HUES48 (cell line): ENCODE results near the gene B3GNT7.

Source experiments
- H3K27ac ChIP-seq: one replicate; pipeline ENCODE4 v1.7.0; 2013; ENCODE audit warnings: low read depth, low read length, inconsistent platforms
- H3K27me3 ChIP-seq: 2 replicates; pipeline ENCODE4 v1.6.1; 2013; ENCODE audit warnings: mild to moderate bottlenecking, low read length; ENCODE audit not compliant: control insufficient read depth, insufficient read depth
- H3K36me3 ChIP-seq: 2 replicates; pipeline ENCODE4 v1.6.1; 2013; ENCODE audit warnings: low read length; ENCODE audit not compliant: control insufficient read depth, insufficient read depth
- H3K4me1 ChIP-seq: 2 replicates; pipeline ENCODE4 v1.6.1; 2013; ENCODE audit warnings: mild to moderate bottlenecking, low read length; ENCODE audit not compliant: control insufficient read depth, insufficient read depth
- H3K4me3 ChIP-seq: 2 replicates; pipeline ENCODE4 v1.5.1; 2013; ENCODE audit warnings: mild to moderate bottlenecking, low read depth, low read length
- H3K9ac ChIP-seq: 2 replicates; pipeline ENCODE4 v1.6.1; 2013; ENCODE audit warnings: mild to moderate bottlenecking, low read depth, low read length, moderate library complexity
- H3K9me3 ChIP-seq: 2 replicates; pipeline ENCODE4 v1.6.1; 2013; ENCODE audit warnings: low read length; ENCODE audit not compliant: control insufficient read depth, insufficient read depth

Gene B3GNT7

GRCh38 chr2:231431606-231432005 lies 36.1 kb downstream of the B3GNT7 start:
- Histone ChIP-seq H3K27ac (no peak overlapping the region), H3K27me3 (no peaks in the 10 kb centered on the region), H3K4me1 (no peaks in the 10 kb centered on the region), H3K4me3 (no peak overlapping the region), H3K36me3 (no peaks in the 10 kb centered on the region), H3K9me3 (peaks cover 4% of the 10 kb centered on the region; the same call in 1 of the 2 replicates), H3K9ac (no peak overlapping the region)

- Histone ChIP-seq H3K4me1 (no peaks in the 10 kb centered on the region), H3K9ac (no peak overlapping the region), H3K27ac (no peak overlapping the region), H3K36me3 (no peaks in the 10 kb centered on the region), H3K27me3 (no peaks in the 10 kb centered on the region), H3K4me3 (no peak overlapping the region), H3K9me3 (peaks cover 4% of the 10 kb centered on the region; the same call in 1 of the 2 replicates)
Measured at GRCh38 chr2:231433990-231434389, 38.5 kb downstream of the B3GNT7 start.

- Histone ChIP-seq H3K27ac (no peak overlapping the region), H3K4me3 (no peak overlapping the region), H3K9ac (no peak overlapping the region), H3K4me1 (no peaks in the 10 kb centered on the region), H3K36me3 (no peaks in the 10 kb centered on the region), H3K27me3 (no peaks in the 10 kb centered on the region), H3K9me3 (no peaks in the 10 kb centered on the region)
Measured at GRCh38 chr2:231436957-231437356, 41.4 kb downstream of the B3GNT7 start.

- H3K4me1 ChIP-seq: no peaks in the 10 kb centered on the region
- H3K9me3 ChIP-seq: no peaks in the 10 kb centered on the region
- H3K27me3 ChIP-seq: no peaks in the 10 kb centered on the region
- H3K36me3 ChIP-seq: peaks cover 20% of the 10 kb centered on the region
- H3K9ac ChIP-seq: no peak overlapping the region
- H3K27ac ChIP-seq: no peak overlapping the region
- no peak overlapping the region for H3K4me3 ChIP-seq
Measured at GRCh38 chr2:231449503-231450054, 54.1 kb downstream of the B3GNT7 start.

GRCh38 chr2:231450548-231450989 lies 55.1 kb downstream of the B3GNT7 start:
- no peak overlapping the region for H3K4me3 ChIP-seq
- H3K9ac ChIP-seq: no peak overlapping the region
- no peaks in the 10 kb centered on the region for H3K27me3 ChIP-seq
- H3K27ac ChIP-seq: no peak overlapping the region
- H3K36me3 ChIP-seq: peaks cover 30% of the 10 kb centered on the region
- H3K4me1 ChIP-seq: no peaks in the 10 kb centered on the region
- no peaks in the 10 kb centered on the region for H3K9me3 ChIP-seq
